Stimulated activated CD4-positive, alpha-beta T cell treated with anti-CD3 and anti-CD28 coated beads, TNF-alpha, amount 100 ng/mL, for 1 hour (primary cell): Measurements from ENCODE around the gene CDC37.

Experiments used
- DNase-seq, 3 donors: peaks; one replicate each; pipeline ENCODE4 v3.0.0-alpha.2; 2020; ENCODE audit warnings: low read depth in 3 of 3, low spot score in 1 of 3

Gene CDC37

GRCh38 chr19:10356431-10356830 lies 46.9 kb downstream of the CDC37 start:
- no peak for DNase-seq

- peak in 1 of 3 donors; percentile 34 for DNase-seq
Measured at GRCh38 chr19:10353793-10354391, 49.5 kb downstream of the CDC37 start.

DNA sequence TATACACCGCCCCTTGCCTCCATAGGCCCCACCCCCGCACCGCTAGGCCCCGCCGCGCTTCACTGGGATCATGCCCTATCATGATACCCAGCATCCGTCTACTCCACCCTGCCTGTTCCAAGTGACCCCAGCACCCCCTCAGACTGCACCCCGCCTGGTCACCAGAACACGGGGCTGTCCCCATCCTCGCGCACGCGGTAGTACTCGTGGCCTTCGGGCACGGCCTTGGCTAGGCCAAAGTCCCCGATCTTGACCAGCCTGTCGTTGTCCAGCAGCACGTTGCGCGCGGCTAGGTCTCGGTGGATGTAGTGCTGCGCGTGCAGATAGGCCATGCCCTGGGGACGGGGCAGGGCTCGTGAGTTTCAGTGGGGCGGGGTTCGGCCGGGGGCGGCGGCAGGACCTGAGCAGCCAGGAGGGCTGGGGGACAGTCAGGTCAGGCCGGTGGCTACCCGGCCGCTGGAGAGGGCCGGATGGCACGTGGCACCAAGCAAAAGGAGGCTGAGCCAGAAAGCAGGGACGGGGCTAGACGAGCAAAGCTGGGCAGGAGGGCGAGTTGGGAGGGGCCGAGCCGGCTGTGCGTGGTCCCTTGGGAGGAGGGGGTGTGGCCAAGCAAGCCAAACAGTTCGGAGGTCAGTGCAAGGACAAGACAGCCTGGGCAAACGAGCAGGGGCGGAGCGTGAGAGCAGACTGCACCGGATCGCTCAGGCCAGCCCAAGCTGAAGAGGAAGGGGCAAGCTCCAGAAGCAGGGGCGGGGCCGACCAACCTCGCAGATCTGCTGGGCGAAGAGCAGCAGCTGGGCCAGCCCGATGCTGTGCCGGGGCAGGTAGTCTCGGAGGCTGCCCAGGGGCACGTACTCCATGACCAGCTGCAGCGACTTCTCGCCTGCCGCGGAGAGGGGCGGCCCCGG lies 50.3 kb downstream of the CDC37 start:
- DNase-seq, result no peak

- DNase-seq, result no peak
Measured at GRCh38 chr19:10346509-10346908, 56.8 kb downstream of the CDC37 start.

DNA sequence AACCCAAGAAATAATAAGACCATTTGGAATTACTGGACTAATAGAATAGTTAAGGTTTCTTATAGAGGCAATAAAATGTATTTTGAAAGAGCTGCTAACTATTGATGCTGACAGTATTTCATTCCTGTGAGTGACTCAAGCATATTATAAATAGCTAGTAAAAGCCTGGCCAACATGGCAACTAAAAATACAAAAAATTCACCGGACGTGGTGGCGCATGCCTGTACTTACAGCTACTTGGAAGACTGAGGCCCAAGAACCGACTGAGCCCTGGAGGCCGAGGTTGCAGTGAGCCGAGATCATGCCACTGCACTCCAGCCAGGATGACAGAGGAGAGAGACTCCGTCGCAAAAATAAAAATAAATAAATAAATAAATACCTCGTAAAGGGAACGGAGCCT lies 58.6 kb downstream of the CDC37 start:
- DNase-seq, result no peak

GRCh38 chr19:10343495-10343894 lies 59.8 kb downstream of the CDC37 start:
- DNase-seq, result no peak
